Activated CD4-positive, alpha-beta T cell treated with anti-CD3 and anti-CD28 coated beads for 24 hours (primary cell): ENCODE measurements around the gene IGF1R.
"Not testable (repeated sequence)": the region's sequence is repeated elsewhere in the genome, so short reads cannot be mapped to it uniquely, and the experiment has no call there.

ENCODE experiments used
- DNase-seq, 2 donors: peaks; one replicate each; pipeline ENCODE4 v3.0.0-alpha.2; 2020; ENCODE audit warnings: low read depth in 2 of 2

The IGF1R gene

DNA sequence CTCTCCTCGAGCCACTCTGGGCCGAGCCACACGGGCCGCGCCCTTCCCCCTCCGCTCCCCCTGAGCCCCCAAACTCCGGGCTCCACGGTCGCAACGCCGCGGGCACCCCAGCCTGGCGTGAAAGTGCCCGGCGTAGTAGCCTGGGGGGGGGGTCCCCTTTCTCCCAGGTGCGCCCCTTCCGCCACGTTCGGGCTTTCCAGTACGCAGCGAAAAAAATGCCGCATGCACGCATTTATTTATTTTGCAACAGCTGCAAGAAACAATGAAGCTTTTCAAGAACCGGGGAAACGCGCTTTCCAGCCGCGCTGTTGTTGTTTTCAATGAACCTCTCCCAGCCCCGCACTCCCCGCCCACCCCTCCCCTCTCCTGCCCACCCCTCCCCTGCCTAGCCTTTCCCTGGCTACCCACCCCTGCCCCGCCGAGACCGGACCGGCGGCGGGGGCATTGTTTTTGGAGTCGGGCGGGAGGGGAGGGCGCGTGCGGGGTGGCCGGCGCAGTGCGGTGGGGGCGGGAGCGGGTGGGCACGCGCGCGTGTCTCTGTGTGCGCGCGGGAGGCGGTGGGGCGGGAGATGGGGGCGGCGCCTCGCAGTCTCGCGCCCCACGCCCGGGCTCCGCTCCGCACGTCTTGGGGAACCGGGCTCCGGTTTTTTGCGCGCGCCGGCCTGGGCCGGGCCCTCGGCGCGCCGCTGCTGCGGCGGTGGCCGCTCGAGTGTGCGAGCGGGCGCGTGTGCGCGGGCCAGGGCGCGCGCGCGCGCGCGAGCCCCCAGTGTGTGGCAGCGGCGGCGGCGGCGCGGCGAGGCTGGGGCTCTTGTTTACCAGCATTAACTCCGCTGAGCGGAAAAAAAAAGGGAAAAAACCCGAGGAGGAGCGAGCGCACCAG, at the start of gene IGF1R:
TSS of gene IGF1R (plus strand) at position 766 of the 880 bp plus-strand sequence. CDS start 1,043 bp downstream, outside the sequence.
- peak; percentile 77 to 79 for DNase-seq

- DNase-seq, result peak; percentile 7 to 12
Measured at GRCh38 chr15:98599909-98600691, 48.2 kb upstream of the IGF1R start.

- no peak for DNase-seq
Measured at GRCh38 chr15:98604983-98605382, 43.4 kb upstream of the IGF1R start.

GRCh38 chr15:98609144-98609852, 39.0 kb upstream of the IGF1R start:
- DNase-seq, result no peak

- DNase-seq, result no peak
Measured at GRCh38 chr15:98610991-98611390, 37.3 kb upstream of the IGF1R start.

- no peak for DNase-seq
Measured at GRCh38 chr15:98611808-98612207, 36.5 kb upstream of the IGF1R start.

- no peak for DNase-seq
Measured at GRCh38 chr15:98612490-98613110, 35.7 kb upstream of the IGF1R start.

DNA sequence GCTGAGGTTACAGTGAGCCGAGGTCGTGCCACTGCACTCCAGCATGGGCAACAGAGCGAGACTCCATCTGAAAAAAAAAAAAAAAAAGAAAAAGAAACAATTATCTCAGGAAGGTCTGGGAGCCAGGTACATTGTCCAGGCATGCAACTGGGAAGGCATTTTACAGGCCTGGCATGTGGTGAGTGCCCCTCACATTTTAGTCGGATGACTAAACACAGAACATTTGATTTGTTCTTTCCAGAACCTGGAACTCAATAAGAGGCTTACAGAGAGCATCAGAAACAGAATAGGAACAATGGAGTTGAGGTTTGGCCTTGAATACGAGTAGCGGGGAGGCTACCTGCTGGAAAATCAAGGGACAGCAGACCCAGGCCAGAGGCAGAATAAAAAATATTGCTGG, 33.7 kb upstream of the IGF1R start:
- DNase-seq, result no peak

- no peak for DNase-seq
Measured at GRCh38 chr15:98616397-98616796, 31.9 kb upstream of the IGF1R start.

- DNase-seq, result no peak
Measured at GRCh38 chr15:98617328-98617980, 30.9 kb upstream of the IGF1R start.

- not testable (repeated sequence) for DNase-seq
Measured at GRCh38 chr15:98618576-98618975, 29.8 kb upstream of the IGF1R start.

DNA sequence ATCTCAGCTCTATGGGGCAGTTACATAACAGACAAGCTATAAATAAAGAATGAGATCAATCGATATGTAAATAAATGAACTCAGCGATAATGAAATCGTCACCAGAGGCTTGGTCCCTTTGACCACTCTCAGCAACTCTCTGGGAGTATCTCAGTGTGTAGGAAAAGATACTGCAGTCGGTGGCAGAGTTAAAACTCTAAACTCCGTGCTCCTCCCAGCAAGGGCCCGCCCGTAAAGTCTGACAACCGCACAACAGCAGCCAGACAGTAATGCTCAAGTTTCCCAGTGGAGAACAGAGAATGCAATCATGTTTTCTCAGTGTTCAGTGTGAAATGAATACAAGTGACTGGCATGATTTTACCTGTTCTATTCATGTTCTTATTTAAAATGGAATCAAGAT, 28.3 kb upstream of the IGF1R start:
- DNase-seq, result no peak

GRCh38 chr15:98621021-98621420, 27.3 kb upstream of the IGF1R start:
- no peak for DNase-seq

- DNase-seq, result no peak
Measured at GRCh38 chr15:98625614-98626013, 22.7 kb upstream of the IGF1R start.

GRCh38 chr15:98626153-98626552, 22.2 kb upstream of the IGF1R start:
- DNase-seq, result no peak

- no peak for DNase-seq
Measured at GRCh38 chr15:98628216-98628615, 20.1 kb upstream of the IGF1R start.

- DNase-seq, result no peak
Measured at GRCh38 chr15:98635848-98636247, 12.5 kb upstream of the IGF1R start.

DNA sequence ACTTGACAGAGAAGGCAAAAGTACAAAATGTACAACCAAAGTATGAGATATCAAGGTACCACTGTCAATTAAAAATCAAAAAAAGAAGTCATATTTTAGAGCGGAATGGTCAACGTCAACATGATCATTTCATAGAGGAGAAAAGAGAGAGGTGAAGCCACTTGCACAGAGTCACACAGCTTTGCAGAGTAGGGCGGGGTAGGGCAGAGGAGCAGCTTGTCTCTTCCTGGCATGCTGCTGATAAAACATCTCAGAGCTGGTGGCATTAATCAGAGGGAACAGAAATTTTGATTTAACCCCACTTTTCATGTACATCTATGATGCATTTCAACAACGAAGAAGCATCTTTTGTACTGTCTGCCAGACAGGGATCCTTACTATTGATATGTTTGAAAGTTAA, 5.2 kb upstream of the IGF1R start:
- no peak for DNase-seq

DNA sequence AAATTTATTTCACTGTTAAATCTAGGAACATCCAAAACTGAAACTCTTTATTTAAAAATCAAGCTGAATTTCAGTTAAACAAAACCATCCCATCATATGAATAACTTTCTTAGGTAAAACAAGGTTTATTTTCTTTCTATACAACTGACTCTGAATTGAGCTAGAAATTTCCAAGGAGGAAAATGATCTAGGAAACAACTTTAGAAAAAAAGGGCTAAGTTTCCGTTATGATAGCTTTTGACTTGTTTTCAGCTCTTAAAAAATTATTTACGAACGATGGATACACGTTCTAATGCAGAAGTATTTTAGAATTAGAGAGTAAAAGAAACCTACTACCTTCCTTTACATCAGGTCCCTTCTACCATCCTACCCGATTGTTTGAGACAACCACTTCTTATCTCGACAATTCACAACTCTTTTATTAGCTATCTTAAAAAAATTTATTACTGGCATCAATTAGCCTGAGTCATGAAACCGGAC, 1.8 kb upstream of the IGF1R start:
- no peak for DNase-seq

DNA sequence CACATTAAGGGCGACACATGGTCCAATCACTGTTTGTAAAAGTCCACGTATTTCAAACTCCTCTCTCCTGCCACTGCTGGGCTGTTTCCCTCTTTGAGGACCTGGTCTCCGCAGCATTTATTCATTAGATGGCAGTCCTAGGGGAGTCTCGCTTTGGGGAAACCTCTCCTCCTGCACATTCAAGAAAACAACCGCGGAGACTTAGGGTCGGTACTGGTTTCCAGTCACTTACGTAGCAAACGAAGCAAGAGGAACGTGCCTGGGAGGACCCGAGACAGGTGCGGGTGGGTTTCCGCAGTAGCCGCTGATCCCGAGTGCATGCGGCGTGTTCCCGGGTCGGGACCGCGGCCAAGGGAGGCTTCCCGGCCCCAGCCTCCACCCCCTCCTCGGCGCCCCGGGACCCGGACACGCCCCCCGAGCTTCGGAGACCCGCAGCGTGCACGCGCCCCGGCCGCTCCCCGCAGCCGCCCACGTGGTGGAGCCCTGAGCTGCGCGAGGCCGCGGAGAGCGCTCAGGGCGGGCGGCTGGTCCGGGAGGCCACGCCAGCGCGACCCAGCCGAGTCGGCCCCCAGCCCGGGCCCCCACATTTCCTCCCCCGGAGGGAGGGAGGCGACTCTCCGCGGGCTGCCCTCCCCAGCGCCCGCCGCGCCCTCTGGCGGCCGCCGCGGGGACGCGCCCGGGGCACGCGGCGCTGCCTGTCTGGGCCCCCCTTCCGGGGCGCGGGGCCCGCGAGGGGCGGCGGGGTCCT, 1.1 kb upstream of the IGF1R start:
- DNase-seq, result peak; percentile 46 to 56
